GM23338 (cell line): ENCODE results near the gene FAM221A. TPM values are rescaled to one million over a fixed set of nuclear protein-coding genes. Genes with fewer than 3 reads are reported as not detected.

Experiments
- ATAC-seq: fragments of 200-7000 bp; cut with Tn5 transposase; 3 replicates; pipeline ENCODE4 v1.9.1; 2020
- DNase-seq: peaks from one replicate; pipeline ENCODE4 v3.0.0-alpha.2; 2015; ENCODE audit warnings: low spot score
- H2AFZ ChIP-seq: fragments of 200-600 bp; sonication (generic); 2 replicates; pipeline ENCODE4 v1.8.0; 2016; ENCODE audit warnings: antibody characterized with exemption, mild to moderate bottlenecking, moderate library complexity
- H3F3A ChIP-seq: fragments of 200-600 bp; sonication (generic); replicated peaks from 2 replicates; pipeline ENCODE4 v1.8.0; 2017; ENCODE audit warnings: antibody characterized with exemption, mixed run types, low read depth
- H3K27ac ChIP-seq: fragments of 200-600 bp; sonication (generic); 2 replicates; pipeline ENCODE4 v1.6.1; 2016; ENCODE audit warnings: low read depth
- H3K27me3 ChIP-seq: fragments of 200-600 bp; sonication (generic); 2 replicates; pipeline ENCODE4 v1.8.0; 2016; ENCODE audit warnings: mild to moderate bottlenecking, mixed run types, moderate library complexity; ENCODE audit not compliant: insufficient read depth
- H3K36me3 ChIP-seq: fragments of 200-600 bp; sonication (generic); 2 replicates; pipeline ENCODE4 v1.8.0; 2016; ENCODE audit warnings: mild to moderate bottlenecking; ENCODE audit not compliant: insufficient read depth
- H3K4me1 ChIP-seq: fragments of 200-600 bp; sonication (generic); 2 replicates; pipeline ENCODE4 v1.8.0; 2016; ENCODE audit warnings: mild to moderate bottlenecking, moderate library complexity; ENCODE audit not compliant: insufficient read depth
- H3K4me2 ChIP-seq: fragments of 200-600 bp; sonication (generic); 2 replicates; pipeline ENCODE4 v1.7.1; 2017; ENCODE audit warnings: mixed run types
- H3K4me3 ChIP-seq: fragments of 200-600 bp; sonication (generic); 2 replicates; pipeline ENCODE4 v1.6.1; 2016; ENCODE audit warnings: mixed run types
- H3K79me2 ChIP-seq: fragments of 200-600 bp; sonication (generic); replicated peaks from 2 replicates; pipeline ENCODE4 v1.8.0; 2017; ENCODE audit warnings: mild to moderate bottlenecking; ENCODE audit not compliant: insufficient read depth
- H3K9me2 ChIP-seq: fragments of 200-600 bp; sonication (generic); 2 replicates; pipeline ENCODE4 v1.8.0; 2017; ENCODE audit not compliant: insufficient read depth
- H4K20me1 ChIP-seq: fragments of 200-600 bp; sonication (generic); replicated peaks from 2 replicates; pipeline ENCODE4 v1.8.0; 2017; ENCODE audit warnings: mild to moderate bottlenecking; ENCODE audit not compliant: insufficient read depth
- H3K27ac Mint-ChIP-seq: 2 replicates; pipeline ENCODE4 v1.8.0; 2020; ENCODE audit warnings: inconsistent platforms, mild to moderate bottlenecking, moderate library complexity, mixed read lengths
- H3K27me3 Mint-ChIP-seq: 3 replicates; pipeline ENCODE4 v1.8.0; 2022; ENCODE audit warnings: low read depth, mild to moderate bottlenecking, moderate library complexity, mixed read lengths, inconsistent platforms; ENCODE audit not compliant: insufficient read depth, poor library complexity
- H3K36me3 Mint-ChIP-seq: 3 replicates; pipeline ENCODE4 v1.8.0; 2021; ENCODE audit warnings: low read depth, mild to moderate bottlenecking, inconsistent platforms, moderate library complexity, mixed read lengths
- H3K4me1 Mint-ChIP-seq: 3 replicates; pipeline ENCODE4 v1.8.0; 2020; ENCODE audit warnings: mild to moderate bottlenecking, inconsistent platforms, mixed read lengths
- H3K4me3 Mint-ChIP-seq: 3 replicates; pipeline ENCODE4 v1.8.0; 2021; ENCODE audit warnings: moderate library complexity, mild to moderate bottlenecking, inconsistent platforms, mixed read lengths
- H3K9me3 Mint-ChIP-seq: 3 replicates; pipeline ENCODE4 v1.8.0; 2020; ENCODE audit warnings: moderate library complexity, mild to moderate bottlenecking, inconsistent platforms, mixed read lengths
- CREB1 ChIP-seq: fragments of 250-450 bp; sonication (Bioruptor Pico); IDR thresholded peaks from 2 replicates; pipeline ENCODE4 v1.5.0; 2020; ENCODE audit warnings: low read depth, mild to moderate bottlenecking, moderate library complexity
- CTCF ChIP-seq, 2 experiments: fragments of 200-600 bp in 1 of 2; sonication (generic) in 1 of 2; conservative IDR thresholded peaks; 2 replicates each; pipeline versions ENCODE4 v1.5.1 to v1.6.1; 2016 to 2017; ENCODE audit warnings: antibody characterized with exemption in 2 of 2, low read depth in 2 of 2, mild to moderate bottlenecking in 2 of 2, moderate library complexity in 1 of 2
- ETS1 ChIP-seq: IDR thresholded peaks from 2 replicates; pipeline ENCODE4 v1.6.1; 2016; ENCODE audit warnings: antibody characterized with exemption
- EZH2 ChIP-seq: fragments of 200-600 bp; sonication (generic); IDR thresholded peaks from one replicate; pipeline ENCODE4 v1.8.0; 2017; ENCODE audit warnings: antibody characterized with exemption, mild to moderate bottlenecking, low read depth; ENCODE audit not compliant: unreplicated experiment
- EZH2phosphoT487 ChIP-seq: fragments of 200-600 bp; sonication (generic); IDR thresholded peaks from one replicate; pipeline ENCODE4 v1.8.1; 2018; ENCODE audit warnings: antibody characterized with exemption; ENCODE audit not compliant: unreplicated experiment
- JUNB ChIP-seq: IDR thresholded peaks from one replicate; pipeline ENCODE4 v1.6.1; 2016; ENCODE audit warnings: antibody characterized with exemption; ENCODE audit not compliant: unreplicated experiment
- NANOG ChIP-seq: IDR thresholded peaks from 2 replicates; pipeline ENCODE4 v1.6.1; 2016; ENCODE audit warnings: antibody characterized with exemption, borderline replicate concordance
- POLR2AphosphoS5 ChIP-seq: IDR thresholded peaks from 2 replicates; pipeline ENCODE4 v1.6.1; 2016; ENCODE audit warnings: antibody characterized with exemption, low read depth
- REST ChIP-seq: IDR thresholded peaks from one replicate; pipeline ENCODE4 v1.6.1; 2018; ENCODE audit warnings: antibody characterized with exemption; ENCODE audit not compliant: unreplicated experiment
- STAT1 ChIP-seq: IDR thresholded peaks from one replicate; pipeline ENCODE4 v1.6.1; 2016; ENCODE audit warnings: antibody characterized with exemption; ENCODE audit not compliant: unreplicated experiment
- ZNF114 ChIP-seq: fragments of 250-450 bp; sonication (Bioruptor Pico); IDR thresholded peaks from 2 replicates; pipeline ENCODE4 v1.5.0; 2020; ENCODE audit warnings: mild to moderate bottlenecking, moderate library complexity
- ZNF331 ChIP-seq: fragments of 250-450 bp; sonication (Bioruptor Pico); IDR thresholded peaks from 2 replicates; pipeline ENCODE4 v1.5.0; 2020; ENCODE audit warnings: low read depth, mild to moderate bottlenecking, moderate library complexity
- ZNF462 ChIP-seq: fragments of 250-450 bp; sonication (Bioruptor Pico); IDR thresholded peaks from 2 replicates; pipeline ENCODE4 v1.5.0; 2020; ENCODE audit warnings: mild to moderate bottlenecking, moderate library complexity
- polyA plus RNA-seq: library from polyadenylated mRNA; unstranded; fragments of >200 nt; fragmentation: Nextera tagmentation; extraction: Ambion mirVana; gene quantifications from 2 replicates; pipeline ENCODE4 v1.2.1, GENCODE V29; 2016
- total RNA-seq: library from RNA; depleted of rRNA; stranded (reverse); fragments of >200 nt; shearing (Covaris generic); gene quantifications from 2 replicates; pipeline ENCODE4 v1.2.3, GENCODE V29; 2014

Gene FAM221A
- total and polyA plus RNA-seq, 2 experiments from 2014 or later, result 31.4 to 35.7 TPM

GRCh38 chr7:23662984-23663313 is 17.1 kb upstream of the FAM221A start:
- DNase-seq, result no peak
- H3K4me1 Mint-ChIP-seq, result peaks cover 25% of the 10 kb centered on the region
- peaks cover 14% of the 10 kb centered on the region; the same call in 1 of the 2 replicates for H3K9me2 ChIP-seq
- H3K36me3 ChIP-seq, result peaks cover 8% of the 10 kb centered on the region; the same call in 1 of the 2 replicates
- peaks cover 32% of the 10 kb centered on the region for H3K9me3 Mint-ChIP-seq
- ATAC-seq, result peak; percentile 57
- no peak overlapping the region for H3K4me3 ChIP-seq
- peaks cover 6% of the 10 kb centered on the region for H3K27me3 Mint-ChIP-seq
- H3K27ac Mint-ChIP-seq, result peak overlapping the region; percentile 94
- H3K27me3 ChIP-seq, result no peaks in the 10 kb centered on the region
- peaks cover 18% of the 10 kb centered on the region for H3K4me1 ChIP-seq
- no peaks in the 10 kb centered on the region for H3K79me2 ChIP-seq
- H3K27ac ChIP-seq, result peak overlapping the region; percentile 81
- H3F3A ChIP-seq, result no peaks in the 10 kb centered on the region
- H3K4me2 ChIP-seq, result no peak overlapping the region
- no peaks in the 10 kb centered on the region for H4K20me1 ChIP-seq
- peak overlapping the region; percentile 17; the same call in 1 of the 3 replicates for H3K4me3 Mint-ChIP-seq
- TF ChIP-seq ZNF331 (CRISPR knock-in tag) (no peak), ETS1 (no peak), POLR2AphosphoS5 (no peak), EZH2phosphoT487 (no peak), REST (no peak), JUNB (no peak), ZNF114 (CRISPR knock-in tag) (no peak), CTCF (conservative IDR thresholded peaks at IDR 0.05; ENCODE audit: low read depth in 2 of 2) (no peak), CREB1 (CRISPR knock-in tag) (no peak), ZNF462 (CRISPR knock-in tag) (no peak), NANOG (no peak), EZH2 (no peak), STAT1 (no peak)
- no peak overlapping the region for H2AFZ ChIP-seq
- peaks cover 24% of the 10 kb centered on the region for H3K36me3 Mint-ChIP-seq
